Skeletal muscle tissue (tissue), 4 donors: ENCODE measurements around the gene APOA5. TPM values are rescaled to one million over a fixed set of nuclear protein-coding genes. Genes with fewer than 3 reads are reported as not detected.

Experiments
- H3K27ac ChIP-seq: one replicate; pipeline ENCODE4 v1.7.0; 2013; ENCODE audit warnings: mild to moderate bottlenecking, low read depth, low read length, inconsistent platforms
- H3K27me3 ChIP-seq, 3 donors: one replicate each; pipeline ENCODE4 v1.7.0; 2013; ENCODE audit warnings: low read length in 3 of 3; ENCODE audit not compliant: control insufficient read depth in 3 of 3, insufficient read depth in 3 of 3
- H3K36me3 ChIP-seq, 3 donors: one replicate each; pipeline ENCODE4 v1.7.0; 2013; ENCODE audit warnings: low read length in 3 of 3; ENCODE audit not compliant: control insufficient read depth in 3 of 3, insufficient read depth in 3 of 3
- H3K4me1 ChIP-seq, 3 donors: one replicate each; pipeline ENCODE4 v1.7.0; 2013; ENCODE audit warnings: low read length in 3 of 3, mild to moderate bottlenecking in 3 of 3; ENCODE audit not compliant: control insufficient read depth in 3 of 3, insufficient read depth in 3 of 3
- H3K4me3 ChIP-seq, 3 donors: one replicate each; pipeline ENCODE4 v1.7.0; 2013; ENCODE audit warnings: low read length in 3 of 3
- H3K9ac ChIP-seq, 3 donors: one replicate each; pipeline ENCODE4 v1.7.0; 2013; ENCODE audit warnings: low read length in 3 of 3, mild to moderate bottlenecking in 3 of 3, moderate library complexity in 2 of 3, low read depth in 1 of 3
- H3K9me3 ChIP-seq, 3 donors: one replicate each; pipeline ENCODE4 v1.7.0; 2013; ENCODE audit warnings: low read length in 3 of 3; ENCODE audit not compliant: control insufficient read depth in 3 of 3
- total RNA-seq: library from RNA; depleted of rRNA; stranded (reverse); fragments of >200 nt; gene quantifications from one replicate; pipeline ENCODE4 v1.2.3, GENCODE V29; 2014
- donor health status: Osteomylitis.

Gene APOA5
- total RNA-seq, 1 donor from 2014 or later: not detected

GRCh38 chr11:116788975-116789374 lies 2.7 kb downstream of the APOA5 start:
- Histone ChIP-seq H3K4me1 (peaks cover 20 to 29% (median 21%) of the 10 kb centered on the region in 3 donors), H3K27me3 (peaks cover 0 to 3% (median 0%) of the 10 kb centered on the region in 3 donors)

GRCh38 chr11:116788534-116788933 lies 3.1 kb downstream of the APOA5 start:
- peaks cover 21 to 24% (median 24%) of the 10 kb centered on the region in 3 donors for H3K36me3 ChIP-seq
- H3K4me1 ChIP-seq: peaks cover 20 to 29% (median 21%) of the 10 kb centered on the region in 3 donors
- no peaks in the 10 kb centered on the region for H3K9me3 ChIP-seq
- peaks cover 0 to 3% (median 0%) of the 10 kb centered on the region in 3 donors for H3K27me3 ChIP-seq
- H3K27ac ChIP-seq: peak overlapping the region; percentile 89
- H3K4me3 ChIP-seq: peak overlapping the region; percentile 82 to 87 (median 87)
- H3K9ac ChIP-seq: peak overlapping the region; percentile 85 to 90 (median 87)

More at GRCh38 chr11:116788975-116789374, 2.7 kb downstream of the APOA5 start:
- Histone ChIP-seq H3K9ac (no peak overlapping the region), H3K27ac (no peak overlapping the region), H3K4me3 (no peak overlapping the region), H3K36me3 (peaks cover 19 to 23% (median 22%) of the 10 kb centered on the region in 3 donors), H3K9me3 (no peaks in the 10 kb centered on the region)

DNA sequence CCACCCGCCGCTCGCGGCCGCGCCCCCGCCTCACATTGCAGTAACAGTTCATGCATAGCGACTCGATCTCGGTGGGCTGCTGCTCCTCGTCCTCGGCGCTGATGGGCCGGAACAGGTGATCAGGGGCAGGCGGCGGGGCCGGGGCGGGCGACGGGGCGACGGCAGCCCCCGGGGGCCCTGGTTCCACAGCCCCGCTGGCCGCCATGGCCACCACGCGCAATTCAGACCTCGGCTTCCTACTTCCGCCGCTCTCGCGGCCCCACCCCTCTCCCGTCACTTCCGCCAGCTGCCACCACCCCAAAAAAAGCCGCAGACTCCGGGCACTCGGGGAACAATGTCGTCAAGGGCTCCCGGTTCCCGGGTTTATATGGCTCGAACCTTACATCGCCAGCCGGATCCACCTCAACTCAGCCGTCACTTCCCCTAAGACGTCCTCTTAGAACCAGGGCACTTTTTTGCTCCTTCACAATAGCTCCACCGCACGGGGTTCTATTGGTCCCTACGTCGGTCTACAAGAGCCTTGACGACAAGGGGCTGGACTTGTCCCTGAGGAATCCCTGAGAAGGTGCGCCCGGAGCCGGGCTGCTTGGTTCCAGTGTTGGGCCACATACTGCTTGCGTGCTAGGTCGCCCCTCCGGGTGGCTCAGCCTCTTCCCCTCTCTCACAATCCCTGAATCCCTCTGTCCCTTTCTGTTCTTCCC lies 3.7 kb downstream of the APOA5 start, which contains the start of gene ZPR1:
ZPR1 (minus strand) TSS at position 238 of the 701 bp plus-strand sequence; CDS start at position 205, 33 bp downstream.
- Histone ChIP-seq H3K4me1 (peaks cover 20 to 29% (median 21%) of the 10 kb centered on the region in 3 donors), H3K9ac (peak within 1 kb of the TSS; percentile 85 to 90 (median 87)), H3K27me3 (peaks cover 0 to 3% (median 0%) of the 10 kb centered on the region in 3 donors), H3K36me3 (peaks cover 26 to 30% (median 30%) of the 10 kb centered on the region in 3 donors), H3K4me3 (peak within 1 kb of the TSS; percentile 82 to 87 (median 87)), H3K9me3 (no peaks in the 10 kb centered on the region), H3K27ac (peak within 1 kb of the TSS; percentile 89)

GRCh38 chr11:116787436-116787785 lies 4.3 kb downstream of the APOA5 start:
- Histone ChIP-seq H3K27ac (peak overlapping the region; percentile 89), H3K27me3 (peaks cover 0 to 3% (median 0%) of the 10 kb centered on the region in 3 donors), H3K9me3 (no peaks in the 10 kb centered on the region), H3K36me3 (peaks cover 28 to 35% (median 35%) of the 10 kb centered on the region in 3 donors), H3K4me1 (peaks cover 20 to 29% (median 21%) of the 10 kb centered on the region in 3 donors), H3K9ac (peak overlapping the region; percentile 80 to 90 (median 85)), H3K4me3 (peak overlapping the region; percentile 82 to 87 (median 87))

DNA sequence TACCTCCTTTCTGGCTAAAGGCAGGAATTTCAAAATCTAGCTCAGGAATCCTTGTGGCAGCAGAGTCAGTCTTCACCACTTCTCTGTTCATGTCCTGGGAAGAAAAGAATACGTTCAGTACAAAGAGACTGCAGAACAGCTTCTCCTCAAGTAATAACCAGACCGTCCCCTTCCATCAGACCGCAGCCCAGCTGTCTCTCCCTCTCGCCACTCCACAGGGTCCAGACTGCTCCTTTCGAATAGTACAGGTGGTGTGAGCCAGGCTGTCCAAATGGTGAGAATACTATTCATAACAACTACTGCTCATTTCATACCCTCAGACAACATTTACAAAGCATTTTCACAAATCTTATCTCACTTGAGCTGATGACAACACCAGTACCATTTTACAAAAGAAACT lies 4.7 kb downstream of the APOA5 start:
- Histone ChIP-seq H3K27ac (no peak overlapping the region), H3K4me1 (peaks cover 20 to 29% (median 21%) of the 10 kb centered on the region in 3 donors), H3K9ac (peak overlapping the region; percentile 80 to 90 (median 85)), H3K9me3 (no peaks in the 10 kb centered on the region), H3K27me3 (peaks cover 0 to 3% (median 0%) of the 10 kb centered on the region in 3 donors), H3K4me3 (peak overlapping the region; percentile 82 to 87 (median 87)), H3K36me3 (peaks cover 32 to 40% (median 39%) of the 10 kb centered on the region in 3 donors)

GRCh38 chr11:116786326-116786725 lies 5.4 kb downstream of the APOA5 start:
- Histone ChIP-seq H3K9me3 (no peaks in the 10 kb centered on the region), H3K9ac (no peak overlapping the region), H3K27ac (no peak overlapping the region), H3K4me1 (peaks cover 16 to 24% (median 18%) of the 10 kb centered on the region in 3 donors), H3K36me3 (peaks cover 33 to 44% (median 41%) of the 10 kb centered on the region in 3 donors), H3K27me3 (peaks cover 0 to 3% (median 0%) of the 10 kb centered on the region in 3 donors), H3K4me3 (no peak overlapping the region)

GRCh38 chr11:116782728-116783127 lies 9.0 kb downstream of the APOA5 start:
- Histone ChIP-seq H3K27me3 (no peaks in the 10 kb centered on the region), H3K4me3 (no peak overlapping the region), H3K9me3 (no peaks in the 10 kb centered on the region), H3K27ac (no peak overlapping the region), H3K36me3 (peaks cover 55 to 72% (median 72%) of the 10 kb centered on the region in 3 donors), H3K4me1 (peaks cover 8 to 12% (median 8%) of the 10 kb centered on the region in 3 donors), H3K9ac (no peak overlapping the region)

GRCh38 chr11:116778556-116778955 lies 13.1 kb downstream of the APOA5 start:
- Histone ChIP-seq H3K4me3 (no peak overlapping the region), H3K9me3 (no peaks in the 10 kb centered on the region), H3K27me3 (no peaks in the 10 kb centered on the region), H3K9ac (no peak overlapping the region), H3K36me3 (peaks cover 37 to 53% (median 50%) of the 10 kb centered on the region in 3 donors), H3K4me1 (peaks cover 0 to 3% (median under 1%) of the 10 kb centered on the region in 3 donors), H3K27ac (no peak overlapping the region)

DNA sequence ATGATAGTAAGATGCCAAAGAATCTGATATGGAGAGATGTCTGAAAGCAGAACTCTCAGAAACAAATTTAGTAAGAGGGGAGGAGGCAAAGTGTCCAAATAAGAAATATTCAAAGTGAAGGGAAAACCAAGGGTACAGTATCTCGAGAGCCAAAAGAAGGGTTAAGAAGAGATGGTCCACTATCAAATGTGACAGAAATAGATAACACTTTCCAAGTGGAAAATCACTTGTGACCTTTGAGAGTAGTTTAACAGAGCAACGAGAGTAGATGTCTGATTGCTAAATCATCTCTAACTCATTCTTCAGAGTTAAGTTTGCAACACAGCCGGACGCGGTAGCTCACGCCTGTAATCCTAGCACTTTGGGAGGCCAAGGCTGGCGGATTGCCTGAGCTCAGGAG lies 14.6 kb downstream of the APOA5 start:
- H3K4me3 ChIP-seq: no peak overlapping the region
- peaks cover 3 to 14% (median 5%) of the 10 kb centered on the region in 3 donors for H3K4me1 ChIP-seq
- no peak overlapping the region for H3K27ac ChIP-seq
- peaks cover 26 to 38% (median 35%) of the 10 kb centered on the region in 3 donors for H3K36me3 ChIP-seq
- no peaks in the 10 kb centered on the region for H3K27me3 ChIP-seq
- H3K9me3 ChIP-seq: no peaks in the 10 kb centered on the region
- no peak overlapping the region for H3K9ac ChIP-seq

- no peak overlapping the region for H3K4me3 ChIP-seq
- H3K4me1 ChIP-seq: peaks cover 8 to 19% (median 10%) of the 10 kb centered on the region in 3 donors
- no peaks in the 10 kb centered on the region for H3K27me3 ChIP-seq
- no peak overlapping the region for H3K9ac ChIP-seq
- no peak overlapping the region for H3K27ac ChIP-seq
- no peaks in the 10 kb centered on the region for H3K9me3 ChIP-seq
- H3K36me3 ChIP-seq: peaks cover 25 to 35% (median 33%) of the 10 kb centered on the region in 3 donors
Measured at GRCh38 chr11:116776522-116776984, 15.1 kb downstream of the APOA5 start.
